K562 (cell line): ENCODE data around the gene HMGB2. TPM values are rescaled to one million over a fixed set of nuclear protein-coding genes. Genes with fewer than 3 reads are reported as not detected.

Source experiments
- ATAC-seq: fragments of 200-7000 bp; cut with Tn5 transposase; 3 replicates; pipeline ENCODE4 v1.9.1; 2020; ENCODE audit warnings: moderate library complexity
- BruUV-seq: library from RNA; stranded (reverse); fragments of 400-500 nt; replicated peaks from 2 replicates; lab custom pipeline; 2021; lab: Mats Ljungman, UMichigan
- CTCF ChIA-PET: fragments of 300-600 bp; formaldehyde crosslinking; extraction: SDS; loops from one replicate; lab custom pipeline; 2021; ENCODE audit warnings: low intra/inter-chr PET ratio; lab: Yijun Ruan, JAX
- POLR2A ChIA-PET: fragments of 300-600, 350-650 bp; sonication (Branson Sonifier 250); formaldehyde crosslinking; extraction: SDS; loops from one replicate; lab custom pipeline; 2021; ENCODE audit warnings: antibody characterized with exemption, inconsistent platforms; lab: Yijun Ruan, JAX
- DNase-seq, 4 experiments: peaks; one replicate each; pipeline versions ENCODE4 v3.0.0 to v3.0.0-alpha.2; 2011 to 2018; ENCODE audit warnings: low spot score in 3 of 4, mixed read lengths in 3 of 4; ENCODE audit errors: extremely low read depth in 1 of 4
- FAIRE-seq: peaks from 2 replicates; lab custom pipeline; 2011; peaks lifted over from hg19 to GRCh38; lab: Jason Lieb, UNC
- H2AFZ ChIP-seq: 2 replicates; pipeline ENCODE4 v1.6.0; 2011; ENCODE audit warnings: low read depth, low read length, control low read depth, inconsistent platforms
- H3K27ac ChIP-seq: fragments of 200-600 bp; 3 replicates; pipeline ENCODE4 v1.8.0; 2011; ENCODE audit warnings: low read depth, mild to moderate bottlenecking, control low read depth, inconsistent platforms, low read length, moderate library complexity, mixed read lengths; ENCODE audit errors: extremely low read depth
- H3K27me3 ChIP-seq, 2 experiments: fragments of 300-600 bp in 1 of 2; 2 replicates in 1 of 2; 3 replicates in 1 of 2; pipeline versions ENCODE4 v1.6.0 to v1.8.0; 2011; ENCODE audit warnings: inconsistent platforms in 2 of 2, low read length in 2 of 2, mild to moderate bottlenecking in 1 of 2, mixed read lengths in 1 of 2, moderate library complexity in 1 of 2; ENCODE audit not compliant: control insufficient read depth in 2 of 2, insufficient read depth in 2 of 2
- H3K36me3 ChIP-seq: fragments of 300-600 bp; 3 replicates; pipeline ENCODE4 v1.8.0; 2011; ENCODE audit warnings: mild to moderate bottlenecking, low read length, inconsistent platforms; ENCODE audit not compliant: control insufficient read depth, insufficient read depth
- H3K4me1 ChIP-seq, 2 experiments: fragments of 200-600 bp in 1 of 2; replicated peaks in 1 of 2; 2 replicates in 1 of 2; 3 replicates in 1 of 2; pipeline versions ENCODE4 v1.5.1 to v1.8.0; 2011; ENCODE audit warnings: inconsistent platforms in 2 of 2, low read length in 2 of 2, mild to moderate bottlenecking in 1 of 2, mixed read lengths in 1 of 2, moderate library complexity in 1 of 2; ENCODE audit not compliant: control insufficient read depth in 2 of 2, insufficient read depth in 2 of 2
- H3K4me2 ChIP-seq: 2 replicates; pipeline ENCODE4 v1.6.1; 2011; ENCODE audit warnings: low read length, control low read depth, inconsistent platforms, mixed read lengths; ENCODE audit not compliant: insufficient read depth
- H3K4me3 ChIP-seq: fragments of 200-600 bp; sonication (generic), shearing (Covaris generic); 2 replicates; pipeline ENCODE4 v1.5.1; 2016; ENCODE audit warnings: control low read depth, inconsistent platforms
- H3K79me2 ChIP-seq: fragments of 200-600 bp; 3 replicates; pipeline ENCODE4 v1.8.0; 2011; ENCODE audit warnings: low read length, inconsistent platforms; ENCODE audit not compliant: control insufficient read depth, insufficient read depth
- H3K9ac ChIP-seq, 2 experiments: 2 replicates each; pipeline versions ENCODE4 v1.6.0 to v1.6.1; 2011; ENCODE audit warnings: low read depth in 2 of 2, low read length in 2 of 2, control low read depth in 1 of 2, inconsistent platforms in 1 of 2, mild to moderate bottlenecking in 1 of 2, mixed read lengths in 1 of 2; ENCODE audit not compliant: insufficient read depth in 1 of 2
- H3K9me1 ChIP-seq: one replicate; pipeline ENCODE4 v1.6.0; 2011; ENCODE audit warnings: inconsistent platforms, mild to moderate bottlenecking, low read length, moderate library complexity; ENCODE audit not compliant: control insufficient read depth, insufficient read depth
- H3K9me3 ChIP-seq: replicated peaks from 2 replicates; pipeline ENCODE4 v1.5.1; 2011; ENCODE audit warnings: low read depth, low read length, inconsistent platforms; ENCODE audit not compliant: control insufficient read depth, insufficient read depth
- H4K20me1 ChIP-seq: replicated peaks from 2 replicates; pipeline ENCODE4 v1.6.1; 2011; ENCODE audit warnings: low read length, inconsistent platforms, mixed read lengths; ENCODE audit not compliant: control insufficient read depth, insufficient read depth
- ATF3 ChIP-seq, 2 experiments: fragments of 450-650 bp in 1 of 2; sonication (generic) in 1 of 2; formaldehyde crosslinking in 1 of 2; IDR thresholded peaks in 1 of 2; conservative IDR thresholded peaks in 1 of 2; 2 replicates each; pipeline versions ENCODE4 v1.6.1 to v1.8.1; 2016 to 2023; ENCODE audit warnings: mild to moderate bottlenecking in 2 of 2, moderate library complexity in 2 of 2, inconsistent platforms in 1 of 2, missing genetic modification reagents in 1 of 2
- C11orf30 ChIP-seq: fragments of 450-650 bp; IDR thresholded peaks from 2 replicates; pipeline ENCODE4 v1.6.1; 2016; ENCODE audit warnings: low read depth, mild to moderate bottlenecking
- CHD1 ChIP-seq: fragments of 200-600 bp; sonication (generic); IDR thresholded peaks from one replicate; pipeline ENCODE4 v1.6.1; 2012; ENCODE audit warnings: mild to moderate bottlenecking, moderate library complexity, low read length, inconsistent platforms
- HIVEP1 ChIP-seq: fragments of 250-450 bp; sonication (Bioruptor Pico); IDR thresholded peaks from 2 replicates; pipeline ENCODE4 v1.4.0; 2020; ENCODE audit warnings: mild to moderate bottlenecking
- LEF1 ChIP-seq: fragments of 450-650 bp; IDR thresholded peaks from 2 replicates; pipeline ENCODE4 v1.6.1; 2016; ENCODE audit warnings: mild to moderate bottlenecking
- MAFF ChIP-seq: IDR thresholded peaks from 2 replicates; pipeline ENCODE4 v1.6.1; 2012; ENCODE audit warnings: low read length, improper control_type of control experiment
- MAFG ChIP-seq: fragments of 450-650 bp; conservative IDR thresholded peaks from 2 replicates; pipeline ENCODE4 v1.6.1; 2016; ENCODE audit warnings: missing genetic modification characterization, missing compliant biosample characterization
- ZNF316 ChIP-seq: fragments of 450-650 bp; IDR thresholded peaks from 2 replicates; pipeline ENCODE4 v1.6.1; 2016
- WGBS: fragments of 100-300 bp; shearing (Covaris generic); methylation state at CpG from one replicate; pipeline ENCODE4 v1.1.6; 2016; ENCODE audit warnings: low coverage, mixed read lengths; ENCODE audit not compliant: insufficient coverage; ENCODE audit errors: missing lambda C conversion rate; 5-methylcytosine and 5-hydroxymethylcytosine counted together
- in situ Hi-C: fragments of 300-500 bp; cut with MboI; formaldehyde crosslinking; loops from 4 replicates; pipeline ENCODE4 v1.15.0; 2018; ENCODE audit warnings: inconsistent platforms, mixed read lengths
- intact Hi-C: fragments of 100-400 bp; cut with micrococcal nuclease; formaldehyde crosslinking; loops from 2 replicates; pipeline ENCODE4 v1.14.2; 2022
- polyA plus RNA-seq, 8 experiments: library from polyadenylated mRNA; depleted of rRNA in 4 of 8; stranded (reverse) in 5 of 8; unstranded in 3 of 8; fragments of >200 nt; fragmentation: Nextera tagmentation in 2 of 8; fragmentation: Illumina TruSeq in 1 of 8; extraction: Ambion mirVana in 2 of 8; extraction: Trizol in 1 of 8; gene quantifications; 2 replicates each; pipeline versions ENCODE4 v1.2.1 to v1.2.3, GENCODE V29; 2011 to 2014; ENCODE audit warnings: inconsistent platforms in 1 of 8, missing spikeins in 1 of 8
- total RNA-seq, 7 experiments: library from RNA; depleted of rRNA in 6 of 7; stranded (reverse); fragments of >200 nt in 6 of 7; fragmentation: Illumina TruSeq in 2 of 7; extraction: Trizol in 2 of 7; gene quantifications; 2 replicates each; pipeline versions ENCODE4 v1.2.1 to v1.2.3, GENCODE V29; 2011 to 2021; ENCODE audit warnings: low replicate concordance in 1 of 7

Gene HMGB2
- total and polyA plus RNA-seq, 9 of the 15 experiments (the other 6 are each of a cell fraction or from before 2014, with no cell fraction given) = 309 to 822 (median 626) TPM

- no peaks in the 10 kb centered on the region for H4K20me1 ChIP-seq
- 93% methylated on average over 5 of the region's 5 CpGs for WGBS
- peaks cover 53% of the 10 kb centered on the region; the same call in 2 of the 3 replicates for H3K36me3 ChIP-seq
- no peaks in the 10 kb centered on the region for H3K27me3 ChIP-seq
- no peaks in the 10 kb centered on the region for H3K9me1 ChIP-seq
- H3K79me2 ChIP-seq = peaks cover 4% of the 10 kb centered on the region; the same call in 1 of the 3 replicates
- FAIRE-seq (no peak), DNase-seq (no peak), ATAC-seq (no peak)
- TF ChIP-seq LEF1 (no peak), ATF3 (IDR thresholded peaks at IDR 0.05) (no peak), ATF3 (CRISPR knock-in tag; conservative IDR thresholded peaks at IDR 0.05) (no peak), HIVEP1 (CRISPR knock-in tag) (no peak), MAFF (peak; percentile 6; the same call in 1 of the 2 replicates), CHD1 (no peak), ZNF316 (peak; percentile 77), MAFG (0 out of 2 replicates have a peak, but pooled peaks have one; percentile 12), C11orf30 (peak; percentile 65)
- no peak overlapping the region for H2AFZ ChIP-seq
- intact Hi-C loops = no loop called here
- in situ Hi-C loops = no loop called here
- H3K9ac ChIP-seq = no peak overlapping the region
- H3K27ac ChIP-seq = no peak overlapping the region
- H3K4me3 ChIP-seq = no peak overlapping the region
- no peak overlapping the region for H3K4me2 ChIP-seq
- ChIA-PET CTCF (interaction anchor here (0.6 kb wide), 1 partner anchor 11 kb away, joined by 3 read pairs; no protein-coding TSS in a partner anchor), POLR2A (interaction anchor here (0.7 to 2.0 kb wide), 3 partner anchors 9 to 320 kb away, joined by 3 to 10 read pairs (median 3); partner anchors contain the start of gene HMGB2)
- H3K9me3 ChIP-seq = no peaks in the 10 kb centered on the region
- H3K4me1 ChIP-seq = no peaks in the 10 kb centered on the region
- no TSS peak for BruUV-seq
These were observed 9.0 kb downstream of the HMGB2 start for GRCh38 chr4:173325007-173325736.
